GM19023 (cell line): Measurements from ENCODE around the gene ABCC5.
"Not testable (repeated sequence)": the region's sequence is repeated elsewhere in the genome, so short reads cannot be mapped to it uniquely, and the experiment has no call there.

ENCODE experiments used
- ATAC-seq: cut with Tn5 transposase; IDR thresholded peaks from one replicate; pipeline ENCODE4 v1.9.1; 2021; ENCODE audit warnings: mild to moderate bottlenecking, moderate library complexity; ENCODE audit not compliant: unreplicated experiment

The ABCC5 gene

DNA sequence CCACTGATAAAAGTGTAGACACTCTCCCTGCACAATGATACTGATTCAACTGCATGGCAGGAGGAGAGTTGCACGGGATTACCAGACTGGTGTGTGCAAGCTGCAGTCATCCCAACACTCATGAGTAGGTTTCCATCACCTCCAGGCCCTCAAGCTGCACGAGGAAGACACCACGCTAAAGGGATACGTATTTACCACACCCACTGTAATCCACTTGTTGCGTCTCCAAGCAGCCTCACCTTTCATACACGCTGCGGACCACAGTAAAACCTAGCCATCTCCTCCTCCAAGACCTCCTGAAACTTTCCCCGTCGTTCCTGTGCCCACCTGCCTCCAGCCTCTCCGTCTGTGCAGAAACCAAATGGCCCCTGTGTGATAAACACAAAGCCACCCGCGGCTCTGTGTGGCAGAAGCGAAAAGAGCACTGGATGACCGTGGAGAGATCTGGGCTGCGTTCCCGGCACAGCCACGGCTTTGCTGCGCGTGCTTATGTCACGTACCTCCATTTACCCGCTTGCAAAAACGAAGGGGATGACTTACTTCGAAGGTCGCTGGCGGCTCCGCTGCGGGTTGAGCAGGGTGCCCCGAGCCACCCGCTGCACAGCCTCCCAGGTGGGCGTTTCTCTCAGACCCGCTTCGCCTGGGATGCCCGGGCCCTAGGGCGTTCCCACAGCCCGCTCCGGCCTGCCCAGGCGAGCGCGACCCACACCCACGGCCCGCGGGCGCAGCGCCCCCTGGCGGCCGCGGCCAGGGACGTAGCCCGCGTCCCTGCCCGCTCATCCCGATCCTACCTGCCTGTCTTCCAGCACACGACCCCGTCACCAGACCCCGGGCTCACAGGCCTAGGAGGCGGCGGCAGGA is 643 bp downstream of the ABCC5 start:
- peak; percentile 79 for ATAC-seq

DNA sequence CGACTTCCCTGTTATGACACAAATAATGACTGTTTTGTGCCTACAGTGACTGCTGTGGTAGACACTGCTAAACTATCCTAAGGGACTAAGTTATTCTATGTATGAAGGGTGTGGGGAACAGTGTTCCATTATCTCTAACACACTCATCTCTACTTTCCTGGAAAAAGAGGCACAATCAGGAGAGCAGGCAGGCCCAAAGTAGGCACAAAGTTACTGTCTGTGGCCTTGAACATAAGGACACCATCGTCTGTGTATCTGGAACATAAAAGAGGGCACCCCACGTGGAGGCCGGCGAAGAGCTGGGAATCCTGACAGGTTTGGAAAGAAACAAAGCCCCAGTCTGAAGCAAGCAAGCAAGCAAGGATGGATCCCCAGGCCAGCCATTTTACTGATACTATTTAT is 1.5 kb downstream of the ABCC5 start:
- no peak for ATAC-seq

DNA sequence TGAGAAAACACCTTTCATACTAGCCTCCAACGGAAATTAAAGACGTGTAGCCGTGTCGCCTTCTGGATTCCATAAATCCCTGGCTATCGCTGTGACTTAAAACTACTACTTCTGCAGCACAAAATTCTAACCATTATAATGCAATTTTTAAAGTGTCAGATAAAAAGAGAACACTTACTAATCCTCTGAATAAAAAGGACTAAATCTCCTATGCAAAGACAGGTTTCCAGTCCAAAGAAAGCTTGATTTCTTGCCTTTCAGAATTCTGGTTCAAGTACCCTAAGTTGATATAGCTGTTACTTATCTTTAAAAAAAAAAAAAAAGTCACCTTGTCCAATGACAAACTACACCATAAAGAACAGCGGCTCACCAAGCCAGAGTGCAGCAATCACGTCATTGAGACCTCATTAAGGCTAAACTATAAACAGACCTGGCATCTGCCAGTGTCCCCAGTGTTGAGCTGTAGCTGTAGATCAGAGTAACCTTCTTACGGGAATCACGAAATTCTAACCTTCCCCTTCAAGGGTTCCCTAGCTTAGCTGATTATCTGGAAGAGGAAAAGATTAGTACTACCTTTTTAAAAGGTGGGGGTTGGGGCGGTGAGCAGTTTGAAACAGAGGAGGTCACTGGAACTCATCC is 2.2 kb downstream of the ABCC5 start:
- ATAC-seq: no peak

DNA sequence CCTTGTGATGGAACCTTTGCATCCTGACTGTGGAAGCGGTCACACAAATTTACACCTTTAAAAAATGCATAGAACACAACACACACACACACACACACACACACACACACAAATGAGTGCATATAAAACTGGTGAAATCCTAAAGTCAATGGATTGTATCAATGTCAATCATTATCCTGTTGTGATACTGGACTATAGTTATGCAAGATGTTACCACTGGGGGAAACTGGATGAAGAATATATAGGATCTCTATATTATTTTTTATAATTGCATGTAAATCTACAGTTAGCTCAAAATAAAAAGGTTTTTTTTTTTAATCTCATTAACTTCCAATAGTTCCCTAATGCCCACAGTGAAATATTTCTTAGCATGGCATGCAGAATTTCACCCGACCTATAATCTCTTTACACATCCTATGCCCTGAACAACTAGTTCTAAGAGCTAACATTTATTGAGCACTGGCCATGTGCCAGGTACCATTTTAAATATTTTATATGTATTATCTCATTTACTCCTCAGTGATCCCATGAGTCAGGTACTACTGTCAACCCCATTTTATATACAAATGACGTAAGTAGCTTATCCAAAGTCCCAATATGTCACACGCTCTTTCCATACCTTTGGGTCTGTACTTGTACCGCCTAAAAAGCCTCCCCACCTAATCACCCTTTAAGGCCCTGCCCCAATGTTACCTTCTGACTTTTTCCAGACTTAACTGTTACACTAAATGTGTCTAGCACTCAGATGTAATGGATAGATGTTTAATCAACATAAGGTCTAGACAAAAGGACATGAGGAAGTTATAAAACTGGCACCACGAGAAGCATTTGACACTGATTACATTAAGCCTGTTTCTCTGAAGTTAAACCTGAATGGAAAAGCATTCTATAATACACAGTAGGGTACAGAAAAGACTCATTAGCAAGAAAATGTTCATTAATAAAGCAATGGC is 5.5 kb downstream of the ABCC5 start:
- ATAC-seq: no peak

DNA sequence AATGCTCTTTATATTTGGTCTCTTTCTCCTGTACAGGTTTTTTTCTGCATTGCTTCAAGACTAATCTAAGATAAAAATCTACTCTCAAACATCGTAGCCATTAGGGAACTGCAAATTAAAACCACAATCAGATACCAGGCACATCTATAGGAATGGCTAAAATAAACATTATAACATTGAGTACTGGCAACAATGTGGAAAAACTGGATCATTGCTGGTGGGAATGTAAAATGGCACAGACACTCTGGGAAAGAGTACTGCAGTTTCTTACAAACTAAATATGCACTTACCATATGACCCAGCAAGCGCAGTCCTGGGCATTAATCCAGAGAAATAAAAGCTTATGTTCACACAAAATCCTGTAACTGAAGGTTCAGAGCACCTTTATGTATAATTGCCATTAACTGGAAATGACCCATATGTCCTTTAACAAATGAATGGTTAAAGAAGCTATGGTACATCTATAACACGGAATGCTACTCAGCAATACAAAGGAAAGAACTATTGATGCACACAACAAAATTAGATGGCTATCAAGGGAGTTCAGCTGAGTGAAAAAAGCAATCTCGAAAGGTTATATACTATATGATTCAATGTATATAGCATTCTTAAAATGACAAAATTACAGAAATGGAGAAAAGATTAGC is 6.3 kb downstream of the ABCC5 start:
- ATAC-seq: no peak

DNA sequence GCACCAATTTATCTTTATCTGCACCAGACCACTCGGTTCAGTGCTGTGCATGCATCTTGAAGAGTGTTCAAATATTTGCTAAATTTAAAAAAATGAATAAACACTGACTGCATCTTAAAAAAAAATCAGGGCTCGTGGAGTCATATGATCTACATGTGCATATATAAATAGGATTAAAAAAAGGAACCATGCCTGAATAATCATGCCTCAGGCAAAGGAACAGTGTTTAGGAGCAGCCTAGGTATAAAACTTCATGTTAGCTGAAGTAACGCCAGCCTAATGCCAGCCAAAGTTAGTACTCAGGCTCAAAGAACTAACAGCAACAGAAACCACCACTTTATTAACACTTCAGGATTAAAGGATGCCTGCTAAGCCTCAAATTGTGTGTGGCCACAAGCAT is 9.5 kb downstream of the ABCC5 start:
- no peak for ATAC-seq

DNA sequence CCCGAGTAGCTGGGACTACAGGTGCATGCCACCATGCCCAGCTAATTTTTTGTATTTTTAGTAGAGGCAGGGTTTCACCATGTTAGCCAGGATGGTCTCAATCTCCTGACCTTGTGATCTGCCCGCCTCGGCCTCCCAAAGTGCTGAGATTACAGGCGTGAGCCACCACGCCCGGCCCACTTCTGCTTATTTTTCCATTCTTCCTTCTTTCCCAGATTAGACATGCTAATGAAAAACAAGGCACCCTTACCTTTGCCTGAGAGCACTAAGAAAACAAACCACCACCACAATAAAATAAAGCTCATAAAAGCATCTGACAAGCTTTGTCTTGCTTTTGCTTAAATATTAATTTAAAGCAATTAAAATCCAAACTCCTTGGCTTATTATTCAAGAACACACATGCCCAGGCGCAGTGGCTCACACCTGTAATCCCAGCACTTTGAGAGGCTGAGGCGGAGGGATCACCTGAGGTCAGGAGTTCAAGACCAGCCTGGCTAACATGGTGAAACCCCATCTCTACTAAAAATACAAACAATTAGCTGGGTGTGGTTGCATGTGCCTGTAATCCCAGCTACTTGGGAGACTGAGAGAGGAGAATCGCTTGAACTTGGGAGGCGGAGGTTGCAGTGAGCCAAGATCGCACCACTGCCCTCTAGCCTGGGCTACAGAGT is 10.4 kb downstream of the ABCC5 start:
- not testable (repeated sequence) for ATAC-seq

DNA sequence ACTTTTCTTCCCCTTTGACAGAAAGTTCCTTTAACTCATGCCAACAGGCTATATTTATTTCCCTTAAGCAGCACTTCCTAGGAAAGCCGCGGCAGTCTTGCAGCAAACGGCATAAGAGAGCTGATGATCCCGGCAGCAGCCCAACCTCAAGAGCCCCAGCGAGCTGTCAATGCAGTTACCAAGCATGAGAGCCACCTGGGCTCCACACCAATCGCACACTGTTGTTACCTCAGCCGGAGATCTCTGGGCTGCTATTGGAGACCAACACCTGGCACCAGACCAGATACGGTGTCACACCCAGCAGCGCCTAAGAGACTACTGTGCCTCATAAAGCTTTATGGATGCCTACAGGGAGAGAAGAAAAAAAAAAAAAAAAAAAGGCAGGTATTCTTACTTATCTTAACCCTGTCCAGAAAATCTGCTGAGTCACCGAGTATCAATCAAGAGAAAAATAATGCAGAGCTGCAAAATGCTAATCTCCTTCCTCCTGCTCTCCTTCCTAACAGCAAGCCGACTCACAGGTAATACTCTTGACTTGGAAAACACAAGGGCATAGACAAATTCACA is 11.7 kb downstream of the ABCC5 start:
- ATAC-seq: peak; percentile 83

DNA sequence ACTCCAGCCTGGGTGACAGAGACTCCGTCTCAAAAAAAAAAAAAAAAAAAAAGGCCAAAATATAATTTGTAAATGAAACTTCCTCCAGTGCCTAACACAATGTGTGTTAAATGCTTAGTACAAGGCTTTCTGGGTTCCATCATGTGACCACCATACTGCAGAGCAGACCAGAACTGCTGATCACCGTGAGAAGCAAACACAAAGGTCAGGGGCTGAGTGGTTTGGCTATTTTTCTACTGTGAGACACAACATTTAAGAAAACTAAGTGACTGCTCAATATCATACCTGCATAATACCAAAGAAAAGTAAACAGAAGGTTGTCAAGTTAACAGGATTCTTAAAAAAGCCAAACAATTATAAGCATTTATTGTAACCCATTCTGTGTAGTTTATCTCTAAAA is 13.2 kb downstream of the ABCC5 start:
- ATAC-seq: no peak

DNA sequence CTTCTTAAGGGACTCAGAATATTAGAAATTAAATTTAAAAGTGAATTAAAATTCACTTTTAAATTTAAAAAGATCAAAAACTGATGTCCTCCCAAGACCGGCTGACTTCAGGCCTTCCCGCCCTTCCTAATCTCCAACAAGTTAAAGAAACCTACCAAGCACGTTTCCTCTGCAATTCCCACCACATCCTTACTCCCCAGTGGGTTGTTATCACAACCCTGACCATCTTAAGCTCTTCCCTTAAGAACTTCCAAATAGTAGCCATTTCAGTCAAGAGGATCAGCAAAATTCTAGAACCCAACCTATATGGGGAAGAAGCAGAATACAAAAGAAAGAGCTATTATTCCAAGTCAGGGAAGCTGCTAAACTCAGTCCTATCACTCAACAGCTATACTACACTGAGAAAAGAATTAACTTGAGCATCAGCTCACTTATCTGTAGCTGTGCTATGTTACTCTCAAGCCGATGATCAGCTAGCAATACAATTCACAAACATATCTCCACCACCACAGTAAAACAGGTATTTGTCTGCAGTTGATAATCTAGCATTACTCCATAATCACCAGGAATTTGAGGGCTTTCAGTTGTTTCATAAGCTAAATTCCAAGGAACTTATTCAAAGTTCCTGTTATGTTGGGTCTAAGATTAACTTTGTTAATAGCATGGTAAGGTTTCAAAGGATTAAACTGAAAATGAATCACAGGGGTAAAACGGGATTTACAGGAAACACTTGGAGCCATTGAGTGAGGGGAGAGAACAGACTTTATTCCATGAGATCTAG is 14.3 kb downstream of the ABCC5 start:
- ATAC-seq: no peak

DNA sequence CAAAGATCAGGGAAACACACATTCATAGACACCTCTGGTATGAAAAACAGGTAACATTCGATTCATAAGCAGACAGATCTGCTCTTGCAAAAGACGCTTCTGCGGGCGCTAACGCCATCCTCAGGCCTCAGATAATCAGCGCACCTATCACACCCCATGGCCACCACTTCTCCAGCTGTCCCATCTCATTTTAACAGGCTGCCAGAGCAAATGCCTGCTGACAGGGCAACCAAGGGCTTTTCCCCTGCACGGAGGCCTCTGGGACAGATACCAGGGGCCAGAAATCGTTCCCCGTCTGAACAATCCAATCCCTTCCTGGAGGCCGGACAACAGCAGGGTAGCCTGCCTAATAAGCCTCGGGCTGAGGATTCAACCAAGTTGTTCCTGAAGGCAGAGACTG is 15.2 kb downstream of the ABCC5 start:
- ATAC-seq: no peak

DNA sequence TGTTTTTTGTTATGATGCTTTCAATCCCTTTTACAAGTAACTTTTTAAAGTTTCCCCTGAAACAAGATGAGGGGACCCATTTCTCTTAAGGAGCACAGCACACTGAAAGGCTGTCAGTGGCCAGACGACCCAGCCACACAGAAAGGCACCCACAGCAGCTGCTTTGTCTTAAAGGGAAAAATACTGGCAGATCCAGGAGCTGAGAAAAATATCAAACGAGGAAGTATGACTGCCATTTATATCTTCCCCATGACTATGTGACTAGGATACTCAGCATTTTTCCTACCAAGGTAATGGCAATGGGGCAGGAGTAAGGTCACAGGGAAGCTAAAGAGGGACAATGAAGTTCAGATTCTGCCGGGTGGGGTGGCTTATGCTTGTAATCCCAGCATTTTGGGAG is 15.9 kb downstream of the ABCC5 start:
- ATAC-seq: no peak

DNA sequence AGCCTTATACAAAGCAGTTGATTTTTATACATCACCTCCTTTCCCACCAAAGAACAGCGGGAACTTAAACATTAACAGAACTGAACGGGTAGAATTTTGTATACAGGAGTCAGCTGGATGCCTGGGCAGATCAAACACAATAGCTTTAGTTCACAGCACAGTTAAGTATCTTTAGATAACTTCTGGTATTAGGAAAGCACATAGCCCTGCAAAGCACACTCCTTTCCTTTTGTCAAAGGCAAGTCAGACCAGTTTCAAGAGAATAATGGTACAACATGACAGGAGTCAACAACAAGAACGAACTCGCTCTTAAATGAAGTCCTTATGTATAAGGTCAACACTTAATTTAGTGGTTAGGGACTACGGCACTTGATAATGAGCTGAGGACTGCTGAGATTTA is 26.3 kb downstream of the ABCC5 start:
- ATAC-seq: no peak

DNA sequence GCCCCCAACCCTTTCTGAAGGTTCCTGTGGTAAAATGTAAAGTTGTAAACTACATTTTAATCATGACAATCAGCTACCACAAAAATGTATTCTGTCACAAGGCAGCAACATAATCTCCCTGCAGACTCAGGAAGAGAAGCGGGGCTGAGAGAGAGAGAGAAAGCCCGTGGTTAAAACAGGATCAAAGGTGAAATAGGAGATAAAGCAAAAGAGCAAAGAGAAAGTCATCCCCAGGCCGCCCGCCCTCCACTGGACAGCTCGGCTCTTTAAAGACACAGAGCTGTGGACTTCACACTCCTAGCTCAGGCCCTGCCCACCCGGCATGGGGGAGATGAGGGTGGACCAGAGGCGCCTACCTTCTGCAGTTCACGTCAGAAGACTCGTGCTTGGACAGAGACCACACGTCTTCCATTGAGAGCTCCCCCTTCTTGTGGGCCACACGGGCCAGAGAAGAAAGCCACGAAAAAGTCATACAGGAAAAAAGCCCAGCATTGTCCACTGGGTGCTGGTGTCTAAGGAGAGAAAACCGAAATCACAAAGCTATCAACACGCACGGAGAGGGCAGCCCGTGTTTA is 29.4 kb downstream of the ABCC5 start:
- no peak for ATAC-seq

DNA sequence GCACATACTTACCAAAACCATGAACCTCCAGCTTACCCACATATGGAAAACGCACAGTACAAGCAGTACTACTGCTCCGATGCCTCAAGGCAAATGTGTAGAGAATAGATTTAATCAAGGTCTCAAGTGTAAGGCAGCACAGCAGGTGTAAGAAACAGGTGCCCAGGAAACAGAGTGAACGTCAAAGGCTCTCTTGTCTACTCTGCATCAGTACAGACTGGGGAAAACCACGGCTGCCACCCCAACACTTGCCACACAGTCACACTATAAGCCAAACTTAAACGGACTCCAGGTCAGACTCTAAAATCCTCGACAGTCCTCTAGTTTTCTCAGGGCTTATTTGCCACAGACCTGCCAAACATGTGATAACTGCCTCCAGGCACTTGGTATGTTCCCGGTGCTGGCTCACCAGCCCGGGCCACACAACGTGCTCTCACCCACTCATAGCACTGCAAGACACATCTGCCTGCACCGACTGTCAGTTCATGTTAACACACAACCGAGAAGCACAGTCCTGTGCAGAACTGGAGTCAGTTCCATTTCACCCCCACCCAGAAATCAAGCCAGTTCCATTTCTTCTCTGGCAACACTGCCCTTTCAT is 30.6 kb downstream of the ABCC5 start:
- ATAC-seq: no peak

DNA sequence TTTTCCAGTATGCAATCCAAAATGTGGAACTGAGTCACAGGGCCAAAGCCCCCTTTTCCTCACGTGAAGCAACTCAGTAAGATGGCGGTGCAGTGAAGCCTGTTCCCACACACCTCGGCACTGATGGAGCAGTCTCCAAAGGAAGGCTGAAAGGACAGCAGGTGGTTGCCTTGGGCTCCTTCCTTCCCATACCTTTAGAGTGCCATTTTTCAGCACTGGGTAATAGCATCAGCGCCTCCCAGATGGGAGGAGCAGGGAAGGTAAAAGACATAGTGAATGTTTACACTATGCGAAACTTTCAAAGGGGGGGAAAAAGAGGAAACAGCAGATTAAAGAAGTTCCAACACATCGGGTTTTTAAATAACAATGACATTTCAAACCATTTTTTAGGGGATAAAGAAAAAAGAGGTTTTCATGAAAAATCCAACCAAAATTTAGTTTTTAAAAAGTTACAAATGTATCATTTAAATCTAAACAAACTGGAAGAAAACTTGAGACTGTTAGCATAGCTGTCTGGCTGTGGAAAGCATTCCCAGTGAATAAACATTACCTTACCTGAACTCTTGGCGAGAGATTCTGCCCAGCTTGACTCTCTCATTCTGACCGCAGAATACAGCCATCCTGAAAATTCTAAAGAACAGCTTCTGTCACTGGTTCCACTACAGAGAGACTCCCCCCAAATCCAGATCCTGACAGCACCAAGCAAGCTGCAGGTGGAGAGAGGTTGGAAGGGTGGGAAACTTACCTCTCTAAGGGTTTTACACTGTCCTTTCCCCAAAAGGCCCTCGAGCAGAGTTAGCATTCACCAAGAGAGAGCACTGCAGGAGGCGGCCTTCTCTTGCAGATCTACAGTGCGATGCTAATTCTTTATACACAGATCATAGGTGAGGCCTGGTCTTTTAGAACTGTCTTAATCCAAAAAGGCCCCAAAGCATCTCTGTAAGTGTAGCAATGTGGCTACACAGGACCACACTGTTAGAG is 32.6 kb downstream of the ABCC5 start:
- ATAC-seq: no peak

DNA sequence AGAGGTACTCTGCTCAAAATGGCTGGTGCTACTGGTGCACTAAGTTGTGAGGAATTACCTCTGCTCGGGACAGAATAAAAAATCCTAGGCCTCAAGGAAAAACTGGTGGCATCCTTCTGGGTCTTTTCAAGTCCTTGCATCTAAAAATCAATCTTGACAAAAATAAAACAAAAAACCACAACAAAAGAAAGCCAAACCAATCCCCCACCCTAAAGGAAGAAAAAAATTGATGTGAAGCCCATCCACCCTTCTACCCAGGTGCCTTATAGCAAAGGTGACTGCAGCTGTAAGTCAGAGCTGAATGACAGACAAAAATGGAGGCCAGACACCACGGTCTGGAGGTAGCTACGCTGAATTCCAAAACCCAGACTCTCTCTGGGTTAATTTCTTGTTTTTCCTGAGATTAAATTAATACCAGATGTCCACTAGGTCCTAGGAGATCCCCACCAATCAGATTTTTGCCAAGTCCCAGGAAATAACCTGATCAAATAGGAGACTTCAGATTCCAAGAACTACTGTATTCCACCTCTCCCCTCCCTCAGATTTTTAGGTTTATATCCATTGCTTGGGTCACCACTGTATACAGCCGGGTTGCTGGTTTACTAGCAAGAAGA is 33.5 kb downstream of the ABCC5 start:
- no peak for ATAC-seq
